Stimulated activated CD8-positive, alpha-beta memory T cell treated with anti-CD3 and anti-CD28 coated beads, Interleukin-4, amount 100 ng/mL, for 1 hour (primary cell): Measurements from ENCODE around the gene GPR42.

Experiments used
- DNase-seq, 2 donors: peaks; one replicate each; pipeline ENCODE4 v3.0.0-alpha.2; 2020; ENCODE audit warnings: low read depth in 2 of 2, low spot score in 1 of 2

Gene GPR42, protein sequence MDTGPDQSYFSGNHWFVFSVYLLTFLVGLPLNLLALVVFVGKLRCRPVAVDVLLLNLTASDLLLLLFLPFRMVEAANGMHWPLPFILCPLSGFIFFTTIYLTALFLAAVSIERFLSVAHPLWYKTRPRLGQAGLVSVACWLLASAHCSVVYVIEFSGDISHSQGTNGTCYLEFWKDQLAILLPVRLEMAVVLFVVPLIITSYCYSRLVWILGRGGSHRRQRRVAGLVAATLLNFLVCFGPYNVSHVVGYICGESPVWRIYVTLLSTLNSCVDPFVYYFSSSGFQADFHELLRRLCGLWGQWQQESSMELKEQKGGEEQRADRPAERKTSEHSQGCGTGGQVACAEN

GRCh38 chr19:35370722-35371121, at the start of gene GPR42:
Gene GPR42 (plus strand): TSS chr19:35371068. CDS start chr19:35371360, 292 bp downstream.
- DNase-seq: no peak

DNA sequence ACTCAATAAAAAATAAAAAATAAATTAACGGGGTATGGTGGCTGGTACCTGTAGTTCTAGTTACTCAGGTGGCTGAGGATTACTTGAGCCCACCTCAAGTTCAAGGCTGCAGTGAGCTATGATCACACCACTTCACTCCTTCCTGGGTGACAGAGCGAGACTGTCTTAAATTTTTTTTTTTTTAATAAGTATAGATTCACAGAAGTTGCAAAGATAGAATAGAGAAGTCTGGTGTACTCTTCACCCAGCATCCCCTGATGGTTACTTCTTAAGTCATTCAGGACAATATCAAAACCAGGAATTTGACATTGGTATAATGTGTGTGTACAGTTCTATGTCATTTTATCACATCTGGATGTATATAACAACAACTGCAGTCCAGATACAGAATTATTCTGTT, 49.6 kb upstream of the GPR42 start:
- DNase-seq: no peak

DNA sequence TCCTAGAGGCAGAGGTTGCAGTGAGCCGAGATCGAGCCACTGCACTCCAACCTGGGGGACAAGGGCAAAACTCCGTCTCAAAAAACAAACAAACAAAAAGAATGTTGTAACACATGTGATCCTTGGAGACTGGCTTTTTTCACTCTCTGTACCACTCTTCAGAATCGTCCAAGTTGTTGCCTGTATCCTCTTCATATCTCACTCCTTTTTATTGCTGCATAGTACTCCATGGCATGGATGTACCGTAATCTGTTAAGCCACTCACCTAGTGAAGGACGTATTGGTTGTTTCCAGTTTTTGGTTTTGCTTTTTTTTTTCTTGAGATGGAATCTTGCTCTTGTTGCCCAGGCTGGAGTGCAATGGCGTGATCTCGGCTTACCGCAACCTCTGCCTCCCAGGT, 48.9 kb upstream of the GPR42 start:
- no peak for DNase-seq

DNA sequence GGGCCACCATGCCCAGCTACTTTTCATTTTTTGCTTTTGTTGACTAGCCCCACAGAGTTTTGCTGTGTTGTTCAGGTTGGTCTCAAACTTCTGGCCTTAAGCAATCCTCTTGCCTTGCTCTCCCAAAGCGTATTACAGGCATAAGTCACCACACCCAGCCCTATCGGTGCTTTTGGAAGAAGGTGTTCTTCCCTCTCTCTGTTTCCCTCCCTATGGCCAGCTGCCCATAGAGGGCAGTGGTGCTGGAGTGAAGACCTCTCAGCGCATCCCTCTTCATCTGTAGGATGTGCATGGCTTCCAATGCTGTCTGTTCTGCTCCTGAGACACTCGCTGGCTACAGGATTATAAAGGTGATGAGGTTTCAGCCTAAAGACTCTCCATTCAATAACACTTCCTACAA, 43.2 kb upstream of the GPR42 start:
- DNase-seq: no peak

GRCh38 chr19:35328851-35329285, 42.0 kb upstream of the GPR42 start, which contains the start of gene CD22:
Gene CD22 (plus strand): TSS chr19:35329187. CDS start chr19:35332041, 2,854 bp downstream.
- no peak for DNase-seq

GRCh38 chr19:35329323-35329722, 41.5 kb upstream of the GPR42 start:
- no peak for DNase-seq

DNA sequence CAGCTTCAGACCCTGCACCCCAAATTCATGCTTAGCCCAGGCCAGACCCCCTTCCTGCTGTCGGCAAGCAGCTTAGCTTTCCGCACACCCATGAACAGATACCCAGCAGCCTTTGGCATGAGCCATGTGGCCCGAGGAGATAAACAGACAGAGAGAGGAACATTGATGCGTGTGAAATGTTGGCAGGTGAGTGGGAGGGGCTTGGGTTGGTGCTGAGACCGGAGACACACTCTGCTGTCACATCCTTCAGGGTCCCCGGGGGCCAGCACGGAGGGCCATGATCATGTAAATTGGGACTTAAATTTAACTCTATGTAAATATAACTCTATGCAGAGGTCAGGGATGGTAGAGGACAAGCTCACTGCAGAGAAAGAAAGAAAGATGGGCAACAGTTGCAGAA, 40.4 kb upstream of the GPR42 start:
- DNase-seq: no peak

DNA sequence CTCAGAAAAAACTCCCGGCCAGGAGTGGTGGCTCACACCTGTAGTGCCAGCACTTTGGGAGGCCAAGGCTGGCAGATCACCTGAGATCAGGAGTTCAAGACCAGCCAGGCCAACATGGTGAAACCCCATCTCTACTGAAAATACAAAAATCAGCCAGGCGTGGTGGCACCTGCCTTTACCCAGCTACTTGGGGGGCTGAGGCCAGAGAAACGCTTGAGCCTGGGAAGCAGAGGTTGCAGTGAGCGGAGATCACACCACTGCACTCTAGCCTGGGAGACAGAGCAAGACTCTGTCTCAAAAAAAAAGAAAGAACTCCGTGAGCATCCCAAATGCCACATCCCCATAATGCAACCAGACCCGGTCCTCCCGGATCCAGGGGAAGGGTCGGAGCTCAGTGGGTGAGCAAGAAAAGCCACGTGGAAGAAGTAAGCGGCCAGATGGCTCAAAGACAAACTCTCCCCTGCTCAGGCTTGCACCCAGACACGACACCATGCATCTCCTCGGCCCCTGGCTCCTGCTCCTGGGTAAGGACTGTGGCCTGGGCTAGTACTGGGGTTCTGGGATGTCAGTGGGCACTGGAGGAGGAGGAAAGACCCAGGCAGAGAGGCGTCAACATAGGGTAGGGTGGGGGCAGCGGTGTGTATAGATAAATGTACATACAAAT, 39.2 kb upstream of the GPR42 start:
- DNase-seq: no peak

- DNase-seq: no peak
Observed at GRCh38 chr19:35332817-35333216, 38.1 kb upstream of the GPR42 start.

GRCh38 chr19:35334144-35334753, 36.6 kb upstream of the GPR42 start:
- DNase-seq: no peak

DNA sequence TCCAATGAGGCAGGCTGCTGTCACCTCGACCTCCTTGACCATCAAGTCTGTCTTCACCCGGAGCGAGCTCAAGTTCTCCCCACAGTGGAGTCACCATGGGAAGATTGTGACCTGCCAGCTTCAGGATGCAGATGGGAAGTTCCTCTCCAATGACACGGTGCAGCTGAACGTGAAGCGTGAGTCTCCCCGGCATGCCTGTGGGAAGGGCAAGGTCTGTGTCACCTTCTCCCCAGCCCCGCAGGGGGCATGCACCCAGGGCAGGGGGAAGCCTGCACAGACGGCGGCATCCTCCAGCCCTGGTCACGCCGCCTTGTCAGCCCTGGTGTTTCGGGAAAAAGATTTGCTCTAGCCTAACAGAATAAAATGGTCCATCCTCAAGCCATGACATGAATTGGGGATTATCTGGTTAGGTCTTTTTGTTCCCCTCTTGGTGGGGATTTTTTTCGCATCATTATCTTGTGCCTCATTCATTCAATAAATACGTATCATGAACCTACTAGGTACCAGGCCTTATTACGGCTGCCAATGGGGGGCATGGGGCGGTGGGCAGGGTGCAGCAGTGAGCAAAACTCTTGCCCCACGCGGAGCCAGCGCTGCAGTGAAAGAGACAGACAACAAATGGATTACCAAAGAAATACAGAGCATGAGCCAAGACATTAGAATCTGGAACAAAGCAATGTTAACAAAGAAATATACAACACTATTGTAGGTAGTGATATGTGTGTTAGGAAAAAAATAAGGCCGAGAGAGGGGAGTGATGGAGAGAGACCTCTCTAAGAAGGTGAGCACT, 34.5 kb upstream of the GPR42 start:
- DNase-seq: no peak

- DNase-seq: no peak
Observed at GRCh38 chr19:35337097-35337983, 33.5 kb upstream of the GPR42 start.

DNA sequence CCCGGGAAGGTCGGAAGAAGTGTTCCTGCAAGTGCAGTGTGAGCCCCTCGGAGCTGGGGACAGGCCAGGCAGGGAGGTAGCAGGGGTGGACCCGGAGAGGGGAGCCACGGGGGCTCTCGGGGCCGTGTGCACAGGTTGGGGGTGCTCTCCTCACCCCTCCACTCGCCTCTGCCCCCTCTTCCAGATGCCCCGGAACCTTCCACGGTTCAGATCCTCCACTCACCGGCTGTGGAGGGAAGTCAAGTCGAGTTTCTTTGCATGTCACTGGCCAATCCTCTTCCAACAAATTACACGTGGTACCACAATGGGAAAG, 32.9 kb upstream of the GPR42 start:
- no peak for DNase-seq

GRCh38 chr19:35340431-35340830, 30.4 kb upstream of the GPR42 start:
- DNase-seq: no peak

- DNase-seq: no peak
Observed at GRCh38 chr19:35341006-35341405, 29.9 kb upstream of the GPR42 start.

- DNase-seq: no peak
Observed at GRCh38 chr19:35341565-35342225, 29.2 kb upstream of the GPR42 start.

- DNase-seq: no peak
Observed at GRCh38 chr19:35342430-35342829, 28.4 kb upstream of the GPR42 start.

GRCh38 chr19:35344511-35345031, 26.3 kb upstream of the GPR42 start:
- no peak for DNase-seq

DNA sequence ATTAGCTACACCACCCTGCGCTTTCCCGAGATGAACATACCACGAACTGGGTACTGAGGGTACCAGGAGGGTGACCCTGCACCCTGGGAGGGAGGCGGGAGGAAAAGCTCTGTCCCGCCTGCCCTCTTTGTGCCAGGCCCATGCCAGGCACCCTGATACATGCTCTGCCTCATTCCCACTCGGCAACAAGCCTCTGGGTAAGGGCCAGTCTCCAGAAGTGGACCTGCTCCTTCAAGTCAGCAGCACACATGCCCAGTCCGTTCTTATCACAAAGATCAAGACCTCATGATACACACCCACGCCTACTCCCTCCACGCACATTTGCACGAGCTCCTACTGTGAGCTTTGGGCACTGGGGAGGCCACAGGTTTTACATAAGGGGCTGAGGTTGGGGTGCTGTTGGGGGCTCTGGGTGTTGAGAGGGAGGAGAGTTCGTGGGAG, 25.2 kb upstream of the GPR42 start:
- no peak for DNase-seq
